Measurements from ENCODE around the gene PBX1.

The PBX1 gene

GRCh38 chr1:164733734-164734133 lies 174.8 kb downstream of the PBX1 start:
- DNase-seq = no peak

GRCh38 chr1:164735315-164736052 lies 176.5 kb downstream of the PBX1 start:
- no peak for DNase-seq

GRCh38 chr1:164736137-164736536 lies 177.2 kb downstream of the PBX1 start:
- no peak for DNase-seq

- DNase-seq = no peak
Measured at GRCh38 chr1:164739189-164739588, 180.2 kb downstream of the PBX1 start.

GRCh38 chr1:164740000-164740526 lies 181.1 kb downstream of the PBX1 start:
- no peak for DNase-seq

GRCh38 chr1:164742745-164743144 lies 183.8 kb downstream of the PBX1 start:
- no peak for DNase-seq

GRCh38 chr1:164743976-164744375 lies 185.0 kb downstream of the PBX1 start:
- DNase-seq = no peak

- no peak for DNase-seq
Measured at GRCh38 chr1:164745736-164746135, 186.8 kb downstream of the PBX1 start.

GRCh38 chr1:164746632-164747031 lies 187.6 kb downstream of the PBX1 start:
- no peak for DNase-seq

- no peak for DNase-seq
Measured at GRCh38 chr1:164748253-164748899, 189.4 kb downstream of the PBX1 start.

GRCh38 chr1:164753521-164754077 lies 194.6 kb downstream of the PBX1 start:
- DNase-seq = no peak

GRCh38 chr1:164754088-164754600 lies 195.2 kb downstream of the PBX1 start:
- no peak for DNase-seq

- DNase-seq = no peak
Measured at GRCh38 chr1:164755690-164756089, 196.7 kb downstream of the PBX1 start.

- no peak for DNase-seq
Measured at GRCh38 chr1:164756741-164757140, 197.8 kb downstream of the PBX1 start.

GRCh38 chr1:164757625-164758024 lies 198.6 kb downstream of the PBX1 start:
- no peak for DNase-seq

GRCh38 chr1:164759144-164759920 lies 200.3 kb downstream of the PBX1 start:
- no peak for DNase-seq

- no peak for DNase-seq
Measured at GRCh38 chr1:164759979-164760469, 201.0 kb downstream of the PBX1 start.

GRCh38 chr1:164760569-164760968 lies 201.6 kb downstream of the PBX1 start:
- no peak for DNase-seq

GRCh38 chr1:164761009-164761408 lies 202.0 kb downstream of the PBX1 start:
- no peak for DNase-seq

- no peak for DNase-seq
Measured at GRCh38 chr1:164763098-164763497, 204.1 kb downstream of the PBX1 start.

GRCh38 chr1:164764333-164764732 lies 205.3 kb downstream of the PBX1 start:
- DNase-seq = no peak

GRCh38 chr1:164765557-164765956 lies 206.6 kb downstream of the PBX1 start:
- DNase-seq = no peak
